OCI-LY3 (cell line): ENCODE results near the gene SND1.

Experiments used
- EZH2phosphoT487 ChIP-seq: fragments of 200-600 bp; shearing (Covaris generic); IDR thresholded peaks from 2 replicates; pipeline ENCODE4 v1.6.1; 2018; ENCODE audit warnings: antibody characterized with exemption, mixed run types, low read depth
- TF ChIP-seq, protein P1 (sequence below): fragments of 200-600, 300-600 bp; sonication (generic); IDR thresholded peaks from 2 replicates; pipeline ENCODE4 v1.5.1; 2014; ENCODE audit warnings: antibody characterized with exemption, low read length, low read depth

DNA sequence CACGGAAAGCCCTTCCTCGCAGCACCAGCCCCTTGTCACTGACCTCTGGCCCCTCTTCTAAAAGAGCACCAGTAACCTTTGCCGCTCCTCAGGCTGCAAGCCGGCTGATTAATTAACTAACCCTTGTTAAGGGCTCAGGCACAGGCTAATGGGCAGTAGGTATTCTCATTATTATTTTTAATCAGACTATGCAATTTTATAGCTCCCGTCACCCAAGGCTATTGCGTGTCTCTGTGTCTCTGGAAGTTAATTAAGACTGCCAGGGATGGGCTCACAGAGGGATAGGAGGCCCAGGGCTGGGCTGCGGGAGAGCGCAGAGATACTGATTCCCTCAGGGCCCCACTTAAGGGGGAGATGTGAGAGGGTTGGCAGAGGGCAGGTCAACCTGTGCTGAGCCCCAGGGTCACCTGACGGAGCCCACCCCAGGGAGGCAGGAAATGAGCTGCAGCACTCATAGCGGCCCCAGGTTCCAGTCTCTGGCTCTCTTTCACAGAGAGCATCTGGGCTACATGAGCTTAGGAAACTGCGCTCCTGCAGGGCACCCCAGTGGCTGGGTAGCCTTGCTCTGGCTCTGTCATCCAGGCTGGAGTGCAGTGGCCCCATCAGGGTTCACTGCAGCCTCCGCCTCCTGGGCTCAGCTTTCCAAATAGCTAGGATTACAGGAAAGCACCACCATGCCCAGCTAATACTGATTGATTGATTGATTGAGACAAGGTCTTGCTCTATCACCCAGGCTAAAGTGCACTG lies 471.5 kb downstream of the SND1 start:
- no peak for TF ChIP-seq EZH2phosphoT487
- TF ChIP-seq, protein P1, sequence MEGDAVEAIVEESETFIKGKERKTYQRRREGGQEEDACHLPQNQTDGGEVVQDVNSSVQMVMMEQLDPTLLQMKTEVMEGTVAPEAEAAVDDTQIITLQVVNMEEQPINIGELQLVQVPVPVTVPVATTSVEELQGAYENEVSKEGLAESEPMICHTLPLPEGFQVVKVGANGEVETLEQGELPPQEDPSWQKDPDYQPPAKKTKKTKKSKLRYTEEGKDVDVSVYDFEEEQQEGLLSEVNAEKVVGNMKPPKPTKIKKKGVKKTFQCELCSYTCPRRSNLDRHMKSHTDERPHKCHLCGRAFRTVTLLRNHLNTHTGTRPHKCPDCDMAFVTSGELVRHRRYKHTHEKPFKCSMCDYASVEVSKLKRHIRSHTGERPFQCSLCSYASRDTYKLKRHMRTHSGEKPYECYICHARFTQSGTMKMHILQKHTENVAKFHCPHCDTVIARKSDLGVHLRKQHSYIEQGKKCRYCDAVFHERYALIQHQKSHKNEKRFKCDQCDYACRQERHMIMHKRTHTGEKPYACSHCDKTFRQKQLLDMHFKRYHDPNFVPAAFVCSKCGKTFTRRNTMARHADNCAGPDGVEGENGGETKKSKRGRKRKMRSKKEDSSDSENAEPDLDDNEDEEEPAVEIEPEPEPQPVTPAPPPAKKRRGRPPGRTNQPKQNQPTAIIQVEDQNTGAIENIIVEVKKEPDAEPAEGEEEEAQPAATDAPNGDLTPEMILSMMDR, result no peak
